DMS53 treated with DMSO at 0.1 percent for 48 hours (cell line): ENCODE results near the gene TMOD1.
A peak's percentile ranks its signal among the peaks of the same experiment; 100 is the strongest.
"Not testable (repeated sequence)": the region's sequence is repeated elsewhere in the genome, so short reads cannot be mapped to it uniquely, and the experiment has no call there.

Experiments used
- DNase-seq: peaks from one replicate; lab custom pipeline; 2025; ENCODE audit not compliant: unreplicated experiment; lab: John Stamatoyannopoulos, UW

Gene TMOD1

DNA sequence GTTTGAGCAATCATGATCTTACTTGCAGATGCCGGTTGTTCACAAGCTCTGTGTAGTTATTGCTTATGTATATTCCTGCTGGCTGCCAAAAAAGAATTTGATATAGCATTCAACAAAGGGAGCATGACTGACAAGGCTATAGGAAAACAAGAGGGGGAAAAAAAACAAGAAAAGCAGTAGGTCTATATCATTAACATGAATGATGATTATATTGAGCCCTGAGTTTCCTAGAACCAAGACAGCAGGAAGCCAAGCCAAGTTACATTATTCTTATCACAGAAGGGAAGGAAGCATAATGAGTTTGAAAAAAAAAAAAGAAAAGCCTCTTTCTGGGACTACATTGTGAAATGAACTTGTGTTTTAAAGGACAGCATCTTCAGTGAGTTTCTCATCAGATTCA lies 90.7 kb downstream of the TMOD1 start:
- no peak for DNase-seq

DNA sequence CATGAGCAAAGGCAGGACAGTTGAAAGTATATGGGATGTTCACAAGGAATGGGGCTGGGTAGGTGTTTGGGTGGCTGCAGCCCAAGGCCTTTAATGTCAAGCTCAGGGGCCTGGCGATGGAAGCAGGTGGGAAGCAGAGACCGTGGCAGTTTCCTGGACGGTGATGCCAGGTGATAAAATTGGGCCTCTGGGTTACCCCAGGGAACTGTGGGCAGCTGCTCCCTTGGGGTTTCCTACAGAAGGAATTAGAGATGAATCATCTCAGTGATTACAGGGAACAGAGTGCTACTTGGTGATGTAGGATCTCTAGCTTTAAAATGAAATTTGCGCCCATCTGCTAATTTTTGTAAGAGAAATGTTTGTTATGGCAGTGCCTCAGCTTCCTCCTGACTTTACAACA lies 92.5 kb downstream of the TMOD1 start:
- no peak for DNase-seq

DNA sequence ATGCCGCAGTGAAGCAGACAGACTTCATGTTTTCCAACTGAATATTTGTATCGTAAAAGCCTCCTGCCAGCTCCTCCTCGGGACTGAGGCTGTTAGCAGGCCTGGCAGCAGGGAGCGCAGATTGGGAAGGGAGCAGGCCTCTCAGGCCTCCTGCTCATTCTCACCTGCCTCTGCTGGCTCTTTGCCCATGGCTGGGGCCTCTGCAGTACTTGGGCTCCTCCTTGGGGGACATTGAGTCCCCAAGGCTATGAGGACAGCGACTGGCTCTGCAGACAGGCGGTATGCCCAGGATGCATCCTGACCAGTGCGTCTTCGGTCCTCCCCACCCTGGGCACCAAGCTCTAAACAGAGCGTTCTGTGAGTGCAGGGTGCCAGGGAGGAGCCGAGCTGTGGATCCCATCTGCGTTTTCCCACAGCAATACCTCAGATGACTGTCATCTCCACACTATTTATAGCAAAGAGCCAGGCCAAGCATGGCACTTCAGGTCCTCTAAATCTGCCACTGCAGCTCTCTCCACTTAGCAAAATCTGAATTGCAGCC lies 93.0 kb downstream of the TMOD1 start:
- DNase-seq, result no peak

DNA sequence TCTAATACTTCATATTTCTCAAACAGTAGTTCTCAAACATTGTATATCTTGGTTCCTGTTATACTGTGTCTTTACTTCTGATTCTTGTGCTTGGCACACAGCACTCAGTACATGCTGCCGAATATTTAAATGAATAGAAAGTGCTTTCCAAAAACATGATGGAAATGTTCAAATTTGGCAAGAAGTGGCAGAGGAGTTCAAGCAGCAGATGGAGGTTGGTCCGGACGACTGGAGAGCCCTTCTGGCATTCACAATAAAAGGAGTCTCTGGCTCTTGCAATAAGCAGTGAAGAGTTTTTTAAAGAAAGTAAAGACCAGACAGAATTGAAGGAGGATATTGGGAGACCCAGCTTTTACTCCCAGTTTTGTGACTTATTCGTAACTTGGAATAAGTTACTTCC lies 95.4 kb downstream of the TMOD1 start:
- no peak for DNase-seq

DNA sequence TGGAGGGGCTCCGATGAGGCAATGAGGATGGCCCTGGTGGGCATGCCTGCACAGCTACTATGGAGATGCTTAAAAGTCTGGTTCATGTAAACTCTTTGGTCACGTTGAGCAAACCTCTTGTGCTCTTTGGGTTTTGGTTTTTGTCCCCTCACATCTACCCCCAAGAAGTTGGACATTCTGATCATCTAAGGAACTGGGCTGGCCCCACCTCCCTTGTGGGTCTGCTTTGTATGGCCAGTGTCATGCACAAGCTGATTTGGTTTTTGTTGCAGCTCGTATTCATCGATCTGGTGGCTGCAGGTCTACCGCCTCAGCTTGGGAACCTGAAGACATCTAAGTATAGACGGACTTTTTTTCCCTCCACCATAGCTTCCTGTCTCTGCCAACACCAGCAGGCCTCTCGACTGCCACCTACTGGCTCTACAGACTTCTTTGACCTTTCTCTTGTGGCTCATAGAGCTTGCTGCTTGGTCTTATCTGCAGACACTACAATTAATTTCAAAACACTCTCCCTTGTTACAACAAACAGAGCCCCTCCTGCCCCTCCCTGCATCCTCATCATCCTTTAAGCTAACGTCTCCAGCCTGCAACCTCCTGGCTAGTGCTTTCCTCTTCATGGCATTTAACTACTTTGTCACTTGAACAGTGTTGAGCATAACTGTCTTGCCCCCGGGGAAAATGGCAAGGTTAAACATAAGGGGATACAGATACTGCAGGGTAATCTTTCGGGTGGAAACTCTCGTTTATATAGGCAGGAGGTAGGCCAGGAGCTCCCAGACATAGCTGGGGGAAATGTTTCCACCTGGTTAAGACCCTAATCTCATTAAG lies 97.2 kb downstream of the TMOD1 start:
- peak; percentile 57 for DNase-seq

DNA sequence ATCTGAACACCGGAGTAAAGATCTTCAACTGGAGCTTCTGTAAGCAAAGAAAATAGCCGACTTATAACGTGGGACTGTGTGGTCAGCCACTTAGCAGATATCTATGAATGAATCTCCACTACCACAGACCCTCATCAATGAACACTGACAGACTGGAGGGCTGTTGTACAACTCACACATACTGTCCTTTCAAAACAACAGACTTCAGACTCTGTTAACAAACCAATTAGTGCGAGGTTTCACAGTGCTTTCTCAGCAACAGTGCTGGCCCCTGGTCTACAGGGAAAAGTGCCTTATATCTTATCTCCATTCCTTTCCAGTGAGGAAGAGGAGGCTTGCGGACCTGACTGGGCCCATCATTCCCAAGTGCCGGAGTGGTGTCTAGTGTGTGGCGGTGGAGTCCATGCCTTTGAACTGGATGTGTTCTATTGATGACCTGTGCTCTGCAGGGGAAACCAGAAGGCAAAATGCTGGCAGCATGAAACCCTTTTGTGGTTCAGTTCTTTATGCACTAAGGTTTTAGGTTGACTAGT lies 97.9 kb downstream of the TMOD1 start:
- no peak for DNase-seq

DNA sequence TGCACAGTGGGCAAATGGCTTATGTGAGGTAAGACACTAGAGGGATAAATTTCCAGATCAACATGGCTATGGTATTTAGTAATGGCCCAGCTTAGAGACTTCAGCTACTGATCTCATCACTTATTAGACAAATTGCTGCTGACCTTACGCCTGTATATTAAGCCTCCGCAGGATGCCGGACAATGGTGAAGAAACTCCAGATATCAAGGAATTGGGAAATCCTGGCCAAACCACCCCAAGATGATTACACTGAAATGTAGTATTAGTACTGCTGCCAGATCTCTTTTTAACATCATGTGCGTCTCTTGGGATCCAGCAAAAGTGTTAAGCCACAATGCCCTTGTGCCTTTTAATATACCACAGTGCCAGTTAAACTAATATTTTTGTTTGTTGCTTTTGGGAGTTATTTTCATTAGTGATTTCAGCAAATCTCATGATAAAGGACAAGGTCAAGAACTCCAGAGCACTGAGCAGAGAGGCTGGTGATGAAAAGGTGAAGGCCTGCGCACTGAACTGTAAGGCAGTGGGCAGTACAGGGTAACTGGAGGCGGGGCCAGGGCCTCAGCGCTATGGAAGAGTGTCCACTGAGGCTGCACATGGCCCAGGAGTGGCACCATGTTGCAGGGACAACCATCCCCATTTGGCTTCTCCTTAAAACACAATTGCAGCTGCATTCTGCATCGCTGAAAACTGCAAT lies 99.2 kb downstream of the TMOD1 start:
- DNase-seq, result no peak

DNA sequence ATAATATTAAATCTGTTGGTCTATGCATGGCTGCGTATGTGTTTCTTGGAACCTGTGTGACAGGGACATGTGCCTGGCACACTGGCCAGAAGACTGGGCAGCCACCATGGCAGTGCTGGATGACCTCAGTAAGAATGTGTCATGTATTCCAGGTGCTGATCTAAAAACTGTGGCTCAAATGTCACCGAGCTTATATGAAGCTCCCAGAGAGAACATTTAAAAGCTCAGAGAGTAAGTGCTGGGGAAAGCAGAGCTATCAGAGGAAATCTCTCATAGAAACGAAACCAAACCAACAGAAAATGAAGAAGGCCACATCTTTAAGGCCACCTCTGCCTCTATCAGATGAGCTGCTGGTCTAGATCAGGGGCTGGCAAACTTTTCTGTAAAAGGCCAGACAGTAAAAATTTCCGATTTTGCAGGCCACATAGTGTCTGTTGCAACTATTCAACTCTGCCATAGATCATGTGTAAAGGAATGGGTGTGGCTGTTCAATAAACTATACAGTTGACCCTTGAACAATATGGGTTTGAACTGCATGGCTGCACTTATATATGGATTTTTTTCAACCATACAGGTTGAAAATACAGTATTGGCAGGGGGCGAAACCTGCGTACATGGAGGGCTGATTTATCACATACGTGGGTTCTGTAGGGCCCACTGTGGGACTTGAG lies 99.9 kb downstream of the TMOD1 start:
- DNase-seq, result no peak

DNA sequence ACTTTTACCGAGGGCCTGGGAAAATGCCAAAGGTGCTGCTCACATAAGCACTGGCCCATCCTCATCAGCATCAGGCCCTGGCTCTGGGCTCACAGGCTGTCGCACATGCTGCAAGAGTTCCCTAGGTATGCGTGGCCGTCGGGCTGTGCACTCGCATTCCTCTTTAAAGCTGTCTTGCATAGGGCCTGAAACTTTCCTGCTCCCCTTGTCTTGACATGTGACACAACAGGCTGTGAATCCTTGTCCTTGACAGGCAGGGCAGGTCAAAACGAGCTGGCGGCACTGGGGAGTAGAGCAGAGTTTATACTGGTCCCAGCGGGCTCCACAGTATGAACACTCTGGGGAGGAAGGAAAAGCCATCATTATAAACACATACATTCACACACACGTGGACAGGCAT lies 101.0 kb downstream of the TMOD1 start:
- no peak for DNase-seq

DNA sequence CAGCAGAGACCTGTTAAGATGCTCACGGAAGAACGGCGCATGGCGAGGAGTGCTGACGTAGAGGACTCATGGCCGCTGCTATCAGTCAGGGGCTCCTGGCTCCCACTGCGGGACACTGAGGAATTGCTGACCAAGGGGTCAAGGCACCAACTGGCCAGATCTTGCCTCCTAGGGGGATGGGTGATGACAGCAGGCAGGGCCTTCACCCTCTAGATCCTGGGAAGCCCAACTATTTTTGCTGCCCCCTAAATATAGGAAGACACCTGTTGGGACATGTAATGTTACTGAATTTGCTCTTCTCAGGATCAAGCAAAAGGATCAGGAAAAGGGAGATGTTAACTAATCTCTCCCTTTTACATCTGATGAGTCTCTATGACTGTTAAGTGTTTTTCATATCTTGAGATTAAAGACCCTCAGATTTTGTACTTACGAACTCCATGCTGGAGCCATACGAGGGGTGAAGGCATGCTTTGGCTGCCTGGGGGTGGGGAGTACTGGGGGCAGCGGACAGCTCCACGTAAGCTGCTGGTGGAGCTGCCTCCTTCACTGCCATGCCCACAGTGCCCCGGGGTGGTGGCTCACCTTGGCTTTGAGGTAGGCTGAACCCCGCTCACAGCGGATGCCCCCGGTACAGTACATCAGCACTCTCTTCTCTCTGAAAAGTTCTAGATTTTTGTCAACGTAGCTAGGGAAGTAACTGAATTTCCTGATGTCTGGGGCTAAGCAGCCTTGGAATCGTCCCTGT lies 103.6 kb downstream of the TMOD1 start:
- DNase-seq, result no peak

DNA sequence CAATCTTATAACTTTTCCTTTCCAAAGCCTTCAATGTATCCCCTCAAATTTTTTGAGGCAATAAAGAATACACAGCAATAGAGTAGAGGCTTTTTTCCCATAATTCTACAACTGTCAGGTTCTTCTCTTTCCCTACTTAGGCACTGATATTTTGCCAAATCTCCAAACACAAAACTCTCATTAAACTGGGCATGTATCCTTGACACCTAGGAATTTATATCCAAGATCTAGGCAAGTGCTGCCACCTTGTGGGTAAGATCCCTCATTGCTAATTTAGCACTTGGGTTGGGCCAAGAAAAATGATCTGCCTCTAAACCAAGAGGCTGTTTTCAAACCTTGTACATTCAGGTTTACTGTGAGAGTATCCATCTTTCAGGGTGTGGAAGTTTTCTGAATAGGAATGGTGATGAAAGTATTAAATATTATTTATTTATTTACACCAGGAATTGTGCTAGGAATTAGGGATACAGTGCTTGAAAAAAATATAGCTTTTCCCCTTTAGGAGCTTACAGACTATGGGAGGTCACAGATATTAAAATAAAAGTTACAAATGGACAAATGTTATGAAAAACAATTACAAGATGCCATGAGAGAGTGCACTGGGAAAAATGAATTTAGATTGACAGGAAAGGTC lies 114.1 kb downstream of the TMOD1 start:
- DNase-seq, result peak; percentile 10

DNA sequence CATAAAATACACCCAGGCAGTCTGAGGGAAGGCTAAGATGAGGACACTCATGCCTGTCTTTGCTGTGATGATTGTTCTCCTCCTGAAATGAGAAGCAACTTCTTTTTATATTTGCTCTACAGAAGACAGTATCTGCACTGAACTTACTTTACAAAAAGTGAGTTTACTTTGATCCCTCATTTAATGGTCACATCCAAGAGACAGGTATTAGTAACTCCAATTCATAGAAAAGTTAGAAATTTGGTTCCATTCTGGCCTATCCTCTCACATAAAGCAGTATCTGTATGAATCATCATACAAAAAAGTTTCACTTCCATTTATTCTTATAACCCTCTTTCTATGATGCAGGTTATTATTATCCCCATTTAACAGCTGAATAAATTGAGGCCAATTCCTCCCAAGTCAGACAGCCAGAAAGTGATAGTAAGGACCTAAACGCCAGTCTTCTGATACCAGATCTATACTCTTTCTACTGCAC lies 116.5 kb downstream of the TMOD1 start:
- DNase-seq, result no peak

DNA sequence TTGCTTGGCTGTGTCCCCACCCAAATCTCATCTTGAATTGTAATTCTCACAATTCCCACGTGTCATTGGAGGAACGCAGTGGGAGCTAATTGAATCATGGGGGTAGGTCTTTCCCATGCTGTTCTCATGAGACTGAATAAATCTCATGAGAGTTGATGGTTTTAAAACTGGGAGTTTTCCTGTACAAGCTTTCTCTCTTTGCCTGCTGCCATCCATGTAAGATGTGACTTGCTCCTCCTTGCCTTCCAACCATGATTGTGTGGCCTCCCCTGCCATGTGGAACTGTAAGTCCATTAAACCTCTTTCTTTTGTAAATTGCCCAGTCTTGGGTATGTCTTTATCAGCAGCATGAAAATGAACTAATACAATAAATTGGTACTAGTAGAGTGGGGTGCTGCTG lies 118.6 kb downstream of the TMOD1 start:
- DNase-seq, result not testable (repeated sequence)

DNA sequence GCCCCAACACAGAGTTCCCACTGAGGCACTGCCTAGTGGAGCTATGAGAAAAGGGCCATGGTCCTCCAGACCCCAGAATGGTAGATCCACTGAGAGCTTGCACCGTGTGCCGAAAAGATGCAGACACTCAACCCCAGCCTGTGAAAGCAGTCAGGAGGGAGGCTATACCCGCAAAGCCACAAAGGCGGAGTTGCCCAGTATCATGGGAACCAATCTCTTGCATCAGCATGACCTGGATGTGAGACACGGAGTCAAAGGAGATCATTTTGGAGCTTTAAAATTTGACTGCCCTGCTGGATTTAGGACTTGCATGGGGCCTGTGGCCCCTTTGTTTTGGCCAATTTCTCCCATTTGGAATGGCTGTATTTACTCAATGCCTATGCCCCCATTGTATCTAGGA lies 121.0 kb downstream of the TMOD1 start:
- not testable (repeated sequence) for DNase-seq

DNA sequence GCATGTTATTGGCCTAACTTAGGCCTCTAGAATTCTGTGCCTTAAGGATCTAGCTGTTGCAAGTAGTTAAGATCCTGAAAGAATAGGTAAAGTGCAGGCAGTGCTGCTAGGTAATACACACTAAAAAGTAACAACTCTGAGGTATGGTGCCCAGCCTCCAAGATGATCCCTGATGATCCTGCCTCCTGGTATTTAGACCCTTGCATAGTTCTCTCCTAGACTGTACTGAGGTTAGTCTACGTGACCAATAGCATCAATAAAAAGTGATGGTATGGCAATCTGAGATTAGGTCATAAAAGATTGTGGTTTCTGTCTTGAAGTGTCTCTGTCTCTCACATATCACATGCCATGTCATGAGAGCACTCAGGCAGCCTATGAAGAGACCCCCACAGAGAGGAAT lies 122.5 kb downstream of the TMOD1 start:
- DNase-seq, result no peak

DNA sequence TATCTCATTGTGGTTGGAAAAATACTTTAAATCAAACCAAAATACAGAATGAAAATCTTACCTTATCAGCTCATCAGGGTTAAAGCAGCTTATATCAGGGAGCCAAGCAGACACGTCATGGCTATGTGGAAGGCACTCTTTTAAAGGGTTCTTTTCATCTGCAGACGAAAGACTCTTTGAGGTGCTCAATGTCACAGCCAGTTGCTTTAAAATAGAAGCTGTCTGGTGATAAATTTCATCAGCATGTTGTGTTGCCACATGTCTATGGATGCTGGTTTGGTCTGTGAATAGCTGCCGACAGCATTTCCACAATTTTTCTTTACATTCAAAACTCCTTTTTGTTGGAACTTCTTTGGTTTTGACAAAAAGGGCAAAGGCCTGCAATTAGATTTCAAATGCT lies 124.2 kb downstream of the TMOD1 start:
- DNase-seq, result no peak

DNA sequence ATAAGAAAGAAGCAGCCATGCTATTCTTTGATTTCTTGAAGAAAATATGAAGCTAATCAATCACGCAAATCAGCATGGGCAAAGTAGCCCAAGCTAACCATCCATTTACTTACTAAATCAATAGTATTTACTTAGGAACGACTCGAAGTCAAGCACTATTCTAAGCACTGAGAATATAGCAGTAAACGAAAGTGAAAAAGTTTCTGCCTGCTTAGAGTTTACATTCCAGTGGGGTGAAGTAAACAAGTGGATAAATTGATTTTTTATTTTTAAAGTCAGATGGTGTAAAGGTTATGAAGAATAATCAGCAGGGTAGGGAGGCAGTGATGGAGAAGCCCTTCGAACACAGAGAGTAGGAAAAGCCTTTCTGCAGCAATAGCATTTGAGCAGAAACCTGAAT lies 126.2 kb downstream of the TMOD1 start:
- DNase-seq, result no peak

DNA sequence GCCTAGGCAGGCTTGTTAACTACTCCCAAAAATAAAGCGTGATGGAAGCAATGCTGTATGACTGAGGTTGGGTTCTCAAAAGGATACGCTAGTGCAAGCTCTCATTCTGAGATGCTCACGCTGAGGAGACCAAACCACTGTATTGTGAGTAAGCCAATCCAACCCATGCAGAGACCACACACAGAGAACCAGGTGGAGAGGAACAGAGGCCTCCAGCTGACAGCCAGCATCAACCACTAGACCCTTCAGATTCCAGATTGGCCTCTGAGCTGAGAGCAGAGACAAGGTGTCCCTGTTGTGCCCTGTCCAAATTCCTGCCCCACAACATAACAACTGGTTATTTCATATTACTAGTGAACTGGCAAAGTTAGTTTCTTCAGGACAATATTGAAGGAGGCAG lies 127.2 kb downstream of the TMOD1 start:
- no peak for DNase-seq

DNA sequence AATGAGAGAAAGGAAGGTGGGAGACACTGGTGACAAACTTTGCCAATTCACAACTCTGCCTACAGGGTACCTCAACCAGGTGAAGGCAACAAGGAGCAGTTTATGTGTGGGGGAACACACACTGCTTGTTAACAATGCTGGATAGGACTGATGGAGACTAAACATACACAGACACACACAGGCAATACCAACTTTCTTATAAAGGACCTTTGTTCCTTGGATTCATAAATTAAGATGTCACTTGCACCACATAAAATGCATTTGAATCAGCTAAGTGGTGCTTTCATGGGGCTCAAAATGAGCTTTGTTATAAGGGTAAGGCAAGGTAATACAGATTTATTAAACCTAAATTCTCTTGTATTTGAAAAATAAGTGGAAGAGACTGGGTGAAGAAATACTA lies 127.7 kb downstream of the TMOD1 start:
- DNase-seq, result no peak

DNA sequence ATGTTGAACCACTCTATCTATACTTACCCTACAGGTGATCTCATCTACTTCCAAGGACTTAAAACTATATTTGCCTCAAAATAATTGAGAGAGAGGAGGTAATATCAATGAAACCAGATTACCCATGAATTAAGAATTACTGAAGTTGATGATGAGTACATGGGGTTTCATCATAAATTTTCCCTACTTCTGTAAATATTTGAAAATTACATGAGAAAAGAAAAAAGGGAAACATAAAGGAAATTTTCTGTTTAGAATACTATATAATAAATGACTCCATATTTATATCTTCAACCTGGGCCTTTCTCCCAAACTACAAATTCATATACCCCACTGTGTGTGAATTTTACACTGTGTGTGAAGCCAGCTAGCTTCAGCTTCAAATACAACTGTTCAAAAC lies 129.1 kb downstream of the TMOD1 start:
- no peak for DNase-seq
